ENCODE results near the gene TBC1D17.

The TBC1D17 gene

GRCh38 chr19:49861541-49862378 lies 15.7 kb upstream of the TBC1D17 start:
- no peak for ATAC-seq
- TF ChIP-seq TOX (CRISPR knock-in tag; IDR thresholded peaks at IDR 0.05; ENCODE audit: borderline replicate concordance) = no peak
- no peak for TF ChIP-seq ESRRG (CRISPR knock-in tag; IDR thresholded peaks at IDR 0.05)
- TF ChIP-seq GLIS3 (CRISPR knock-in tag; IDR thresholded peaks at IDR 0.05) = no peak
- TF ChIP-seq OSR1 (CRISPR knock-in tag; IDR thresholded peaks at IDR 0.05) = no peak
- TF ChIP-seq ZNF565 (CRISPR knock-in tag; conservative IDR thresholded peaks at IDR 0.05; ENCODE audit: low read depth) = no peak
- no peak for TF ChIP-seq ZFP30 (CRISPR knock-in tag; IDR thresholded peaks at IDR 0.05)
- TF ChIP-seq, protein P1, sequence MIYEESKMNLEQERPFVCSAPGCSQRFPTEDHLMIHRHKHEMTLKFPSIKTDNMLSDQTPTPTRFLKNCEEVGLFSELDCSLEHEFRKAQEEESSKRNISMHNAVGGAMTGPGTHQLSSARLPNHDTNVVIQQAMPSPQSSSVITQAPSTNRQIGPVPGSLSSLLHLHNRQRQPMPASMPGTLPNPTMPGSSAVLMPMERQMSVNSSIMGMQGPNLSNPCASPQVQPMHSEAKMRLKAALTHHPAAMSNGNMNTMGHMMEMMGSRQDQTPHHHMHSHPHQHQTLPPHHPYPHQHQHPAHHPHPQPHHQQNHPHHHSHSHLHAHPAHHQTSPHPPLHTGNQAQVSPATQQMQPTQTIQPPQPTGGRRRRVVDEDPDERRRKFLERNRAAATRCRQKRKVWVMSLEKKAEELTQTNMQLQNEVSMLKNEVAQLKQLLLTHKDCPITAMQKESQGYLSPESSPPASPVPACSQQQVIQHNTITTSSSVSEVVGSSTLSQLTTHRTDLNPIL (CRISPR knock-in tag; IDR thresholded peaks at IDR 0.05; ENCODE audit: low read depth) = no peak
- no peak for TF ChIP-seq ZNF8 (CRISPR knock-in tag; IDR thresholded peaks at IDR 0.05)
- TF ChIP-seq TSHZ2 (CRISPR knock-in tag; IDR thresholded peaks at IDR 0.05) = no peak
- TF ChIP-seq ZC3H10 (CRISPR knock-in tag; IDR thresholded peaks at IDR 0.05) = no peak

- ATAC-seq = no peak
- TF ChIP-seq ZFP3 (CRISPR knock-in tag; IDR thresholded peaks at IDR 0.05) = no peak
- no peak for TF ChIP-seq TOX (CRISPR knock-in tag; IDR thresholded peaks at IDR 0.05; ENCODE audit: borderline replicate concordance)
- TF ChIP-seq, protein P1 (CRISPR knock-in tag; IDR thresholded peaks at IDR 0.05; ENCODE audit: low read depth) = no peak
- TF ChIP-seq TCF4 (CRISPR knock-in tag; IDR thresholded peaks at IDR 0.05; ENCODE audit: borderline replicate concordance) = no peak
- TF ChIP-seq PPARA (CRISPR knock-in tag; IDR thresholded peaks at IDR 0.05; ENCODE audit: borderline replicate concordance) = no peak
- TF ChIP-seq PATZ1 (CRISPR knock-in tag; IDR thresholded peaks at IDR 0.05; ENCODE audit: borderline replicate concordance) = no peak
- no peak for TF ChIP-seq GLIS3 (CRISPR knock-in tag; IDR thresholded peaks at IDR 0.05)
- no peak for TF ChIP-seq POU6F1 (CRISPR knock-in tag; IDR thresholded peaks at IDR 0.05; ENCODE audit: borderline replicate concordance, low read depth)
- TF ChIP-seq ZNF70 (CRISPR knock-in tag; IDR thresholded peaks at IDR 0.05) = no peak
- no peak for TF ChIP-seq ZNF565 (CRISPR knock-in tag; conservative IDR thresholded peaks at IDR 0.05; ENCODE audit: low read depth)
Measured at GRCh38 chr19:49862391-49863253, 14.9 kb upstream of the TBC1D17 start.

DNA sequence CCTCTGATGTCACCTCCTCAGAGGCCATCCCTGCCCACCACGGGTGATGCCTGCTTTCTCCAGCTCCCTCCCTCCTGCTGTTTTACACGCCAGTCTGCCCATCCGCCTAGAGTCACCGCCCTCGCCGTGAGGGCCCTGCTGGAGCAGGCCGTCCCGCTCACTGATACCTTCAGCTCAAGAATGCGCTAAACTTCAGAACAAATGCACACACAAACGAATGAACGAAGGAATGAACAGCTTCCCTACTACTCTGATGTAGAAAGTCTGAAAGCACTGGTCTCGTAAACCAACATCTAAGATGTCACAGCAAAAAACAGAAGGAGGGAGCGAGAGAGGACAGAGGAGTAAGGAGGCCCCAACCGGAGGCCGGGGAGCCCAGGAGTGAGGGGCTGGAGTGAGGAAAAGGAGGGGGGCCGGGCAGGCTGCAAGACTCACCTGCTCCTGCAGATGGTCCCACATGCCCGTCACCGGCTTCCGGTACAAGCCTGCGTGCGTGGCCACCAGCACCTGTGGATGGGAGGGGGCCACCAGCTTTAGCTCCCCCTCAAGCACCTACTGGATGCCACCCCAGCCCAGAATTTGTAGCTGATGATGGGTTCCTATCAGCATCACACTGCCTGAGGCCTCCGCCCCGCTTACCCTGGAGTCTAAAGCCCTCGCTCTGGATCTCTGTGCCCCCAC lies 14.1 kb upstream of the TBC1D17 start:
- no peak for ATAC-seq
- TF ChIP-seq OSR1 (CRISPR knock-in tag; IDR thresholded peaks at IDR 0.05) = no peak
- TF ChIP-seq RARB (CRISPR knock-in tag; IDR thresholded peaks at IDR 0.05) = no peak
- no peak for TF ChIP-seq ISL1 (CRISPR knock-in tag; IDR thresholded peaks at IDR 0.05)
- no peak for TF ChIP-seq ZNF8 (CRISPR knock-in tag; IDR thresholded peaks at IDR 0.05)
- TF ChIP-seq, protein P2, sequence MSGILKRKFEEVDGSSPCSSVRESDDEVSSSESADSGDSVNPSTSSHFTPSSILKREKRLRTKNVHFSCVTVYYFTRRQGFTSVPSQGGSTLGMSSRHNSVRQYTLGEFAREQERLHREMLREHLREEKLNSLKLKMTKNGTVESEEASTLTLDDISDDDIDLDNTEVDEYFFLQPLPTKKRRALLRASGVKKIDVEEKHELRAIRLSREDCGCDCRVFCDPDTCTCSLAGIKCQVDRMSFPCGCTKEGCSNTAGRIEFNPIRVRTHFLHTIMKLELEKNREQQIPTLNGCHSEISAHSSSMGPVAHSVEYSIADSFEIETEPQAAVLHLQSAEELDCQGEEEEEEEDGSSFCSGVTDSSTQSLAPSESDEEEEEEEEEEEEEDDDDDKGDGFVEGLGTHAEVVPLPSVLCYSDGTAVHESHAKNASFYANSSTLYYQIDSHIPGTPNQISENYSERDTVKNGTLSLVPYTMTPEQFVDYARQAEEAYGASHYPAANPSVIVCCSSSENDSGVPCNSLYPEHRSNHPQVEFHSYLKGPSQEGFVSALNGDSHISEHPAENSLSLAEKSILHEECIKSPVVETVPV (CRISPR knock-in tag; IDR thresholded peaks at IDR 0.05) = no peak
- TF ChIP-seq ZNF70 (CRISPR knock-in tag; IDR thresholded peaks at IDR 0.05) = no peak
- TF ChIP-seq, protein P1 (CRISPR knock-in tag; IDR thresholded peaks at IDR 0.05; ENCODE audit: low read depth) = no peak
- TF ChIP-seq PPARA (CRISPR knock-in tag; IDR thresholded peaks at IDR 0.05; ENCODE audit: borderline replicate concordance) = no peak
- TF ChIP-seq TCF4 (CRISPR knock-in tag; IDR thresholded peaks at IDR 0.05; ENCODE audit: borderline replicate concordance) = no peak
- TF ChIP-seq ESRRG (CRISPR knock-in tag; IDR thresholded peaks at IDR 0.05) = no peak
- no peak for TF ChIP-seq TOX (CRISPR knock-in tag; IDR thresholded peaks at IDR 0.05; ENCODE audit: borderline replicate concordance)
- TF ChIP-seq BACH2 (CRISPR knock-in tag; IDR thresholded peaks at IDR 0.05; ENCODE audit: borderline replicate concordance) = no peak
- TF ChIP-seq CSDC2 (CRISPR knock-in tag; IDR thresholded peaks at IDR 0.05) = no peak
- TF ChIP-seq SNAI2 (CRISPR knock-in tag; IDR thresholded peaks at IDR 0.05) = no peak

Measured in SK-N-SH treated with all-trans-retinoic acid at 6 μM for 48 hours (cell line).